ENCODE measurements around the gene KATNA1.

- TF ChIP-seq CTCF (IDR thresholded peaks at IDR 0.05; ENCODE audit: low read length) (no peak), EZH2phosphoT487 (IDR thresholded peaks at IDR 0.05; ENCODE audit: low read length) (no peak), EZH2 (optimal IDR thresholded peaks at IDR 0.05; ENCODE audit: low read depth, low read length) (no peak)
Measured at GRCh38 chr6:149696901-149697300, 48.4 kb upstream of the KATNA1 start.
